Activated CD8-positive, alpha-beta T cell treated with anti-CD3 and anti-CD28 coated beads for 36 hours (primary cell): ENCODE measurements around the gene IL20RB. TPM values are rescaled to one million over a fixed set of nuclear protein-coding genes. Genes with fewer than 3 reads are reported as not detected.
"Not testable (repeated sequence)": the region's sequence is repeated elsewhere in the genome, so short reads cannot be mapped to it uniquely, and the experiment has no call there.

Experiments used
- ATAC-seq: fragments of 200-7000 bp; cut with Tn5 transposase; one replicate; pipeline ENCODE4 v1.10.0; 2021; ENCODE audit warnings: mild to moderate bottlenecking, moderate library complexity
- CTCF ChIA-PET: fragments of 350-600 bp; sonication (Branson Sonifier 250); formaldehyde crosslinking; loops from one replicate; lab custom pipeline; 2021; ENCODE audit warnings: antibody characterized with exemption; lab: Charles Lee
- POLR2A ChIA-PET: fragments of 350-600 bp; sonication (Branson Sonifier 250); formaldehyde crosslinking; loops from one replicate; lab custom pipeline; 2021; ENCODE audit warnings: antibody characterized with exemption; lab: Charles Lee
- DNase-seq: peaks from one replicate; pipeline ENCODE4 v3.0.0-alpha.2; 2020
- H3K27ac Mint-ChIP-seq: one replicate; pipeline ENCODE4 v1.8.0; 2021; ENCODE audit warnings: mild to moderate bottlenecking, mixed read lengths
- H3K27me3 Mint-ChIP-seq: one replicate; pipeline ENCODE4 v1.8.0; 2021; ENCODE audit warnings: mixed read lengths
- H3K36me3 Mint-ChIP-seq: one replicate; pipeline ENCODE4 v1.8.0; 2021; ENCODE audit warnings: low read depth, mixed read lengths
- H3K4me1 Mint-ChIP-seq: one replicate; pipeline ENCODE4 v1.8.0; 2021; ENCODE audit warnings: low read depth, mixed read lengths
- H3K4me3 Mint-ChIP-seq: one replicate; pipeline ENCODE4 v1.8.0; 2021; ENCODE audit warnings: mild to moderate bottlenecking, moderate library complexity, mixed read lengths
- H3K9me3 Mint-ChIP-seq: one replicate; pipeline ENCODE4 v1.8.0; 2021; ENCODE audit warnings: mixed read lengths
- CTCF ChIP-seq: fragments of 200-600 bp; IDR thresholded peaks from one replicate; pipeline ENCODE4 v1.8.0; 2022; ENCODE audit warnings: antibody characterized with exemption, mild to moderate bottlenecking
- intact Hi-C: fragments of 100-400 bp; cut with micrococcal nuclease; formaldehyde crosslinking; loops from one replicate; pipeline ENCODE4 v1.10.0; 2022
- total RNA-seq, 2 experiments: library from RNA; stranded (reverse); gene quantifications; one replicate each; pipeline ENCODE4 v1.2.3, GENCODE V29; 2021

IL20RB gene
- total RNA-seq, 2 experiments from 2014 or later, result 1.0 to 1.2 TPM

- Mint-ChIP-seq H3K36me3 (peaks cover 3% of the 10 kb centered on the region), H3K9me3 (no peaks in the 10 kb centered on the region), H3K27me3 (no peaks in the 10 kb centered on the region), H3K27ac (no peak overlapping the region), H3K4me1 (peaks cover 10% of the 10 kb centered on the region), H3K4me3 (no peak overlapping the region)
- ChIA-PET CTCF (no interaction called here), POLR2A (interaction anchor here (0.6 to 1.3 kb wide), 2 partner anchors 204 to 657 kb away, joined by 3 to 4 read pairs; no protein-coding TSS in a partner anchor)
- ATAC-seq (no peak), DNase-seq (no peak)
- intact Hi-C loops, result no loop called here
- no peak for TF ChIP-seq CTCF
These were observed 812 bp upstream of the IL20RB start for GRCh38 chr3:136956971-136957370.

GRCh38 chr3:136958939-136959338 is 1.2 kb downstream of the IL20RB start:
- peaks cover 10% of the 10 kb centered on the region for H3K4me1 Mint-ChIP-seq
- ATAC-seq (no peak), DNase-seq (no peak)
- H3K27ac Mint-ChIP-seq, result no peak overlapping the region
- no peak overlapping the region for H3K4me3 Mint-ChIP-seq
- ChIA-PET CTCF (interaction anchor here (1.1 to 1.2 kb wide), 2 partner anchors 17 to 55 kb away, joined by 3 read pairs; no protein-coding TSS in a partner anchor), POLR2A (interaction anchor here (1.5 kb wide), 2 partner anchors 16 to 97 kb away, joined by 3 to 4 read pairs; partner anchors contain the start of gene NCK1)
- no peaks in the 10 kb centered on the region for H3K27me3 Mint-ChIP-seq
- intact Hi-C loops, result no loop called here
- no peaks in the 10 kb centered on the region for H3K9me3 Mint-ChIP-seq
- H3K36me3 Mint-ChIP-seq, result peaks cover 3% of the 10 kb centered on the region
- TF ChIP-seq CTCF, result no peak

- DNase-seq (no peak), ATAC-seq (no peak)
- no peaks in the 10 kb centered on the region for H3K9me3 Mint-ChIP-seq
- no peaks in the 10 kb centered on the region for H3K27me3 Mint-ChIP-seq
- peaks cover 10% of the 10 kb centered on the region for H3K4me1 Mint-ChIP-seq
- intact Hi-C loops, result no loop called here
- H3K27ac Mint-ChIP-seq, result no peak overlapping the region
- H3K4me3 Mint-ChIP-seq, result no peak overlapping the region
- peaks cover 3% of the 10 kb centered on the region for H3K36me3 Mint-ChIP-seq
- ChIA-PET POLR2A (no interaction called here), CTCF (interaction anchor here (1.1 kb wide), 1 partner anchor 18 kb away, joined by 3 read pairs; no protein-coding TSS in a partner anchor)
- no peak for TF ChIP-seq CTCF
These were observed 1.8 kb downstream of the IL20RB start for GRCh38 chr3:136959599-136959998.

- Mint-ChIP-seq H3K27ac (no peak overlapping the region), H3K4me3 (no peak overlapping the region), H3K36me3 (peaks cover 3% of the 10 kb centered on the region), H3K4me1 (no peaks in the 10 kb centered on the region), H3K27me3 (no peaks in the 10 kb centered on the region), H3K9me3 (no peaks in the 10 kb centered on the region)
- ChIA-PET CTCF (interaction anchor here (1.3 kb wide), 1 partner anchor 10 kb away, joined by 4 read pairs; no protein-coding TSS in a partner anchor), POLR2A (interaction anchor here (0.6 kb wide), 1 partner anchor 99 kb away, joined by 4 read pairs; the partner anchor contains the start of gene NCK1)
- intact Hi-C loops, result no loop called here
- ATAC-seq (no peak), DNase-seq (no peak)
- TF ChIP-seq CTCF, result no peak
These were observed 3.4 kb downstream of the IL20RB start for GRCh38 chr3:136960838-136961836.

- no peaks in the 10 kb centered on the region for H3K4me1 Mint-ChIP-seq
- no peak for TF ChIP-seq CTCF
- CTCF ChIA-PET, result no interaction called here
- no peak for ATAC-seq
- H3K9me3 Mint-ChIP-seq, result no peaks in the 10 kb centered on the region
- no peak overlapping the region for H3K27ac Mint-ChIP-seq
- H3K4me3 Mint-ChIP-seq, result no peak overlapping the region
- no peaks in the 10 kb centered on the region for H3K27me3 Mint-ChIP-seq
- POLR2A ChIA-PET, result interaction anchor here (0.7 kb wide), 1 partner anchor 759 kb away, joined by 7 read pairs; no protein-coding TSS in a partner anchor
- H3K36me3 Mint-ChIP-seq, result peaks cover 3% of the 10 kb centered on the region
- intact Hi-C loops, result no loop called here
- no peak for DNase-seq
These were observed 5.1 kb downstream of the IL20RB start for GRCh38 chr3:136962927-136963326.

- H3K36me3 Mint-ChIP-seq, H3K4me1 Mint-ChIP-seq, DNase-seq, intact Hi-C loops, H3K27ac Mint-ChIP-seq, ATAC-seq, H3K4me3 Mint-ChIP-seq, CTCF ChIA-PET, H3K27me3 Mint-ChIP-seq: not testable (repeated sequence)
- POLR2A ChIA-PET, result interaction anchor here (0.6 kb wide), 1 partner anchor 155 kb away, joined by 3 read pairs; no protein-coding TSS in a partner anchor
- H3K9me3 Mint-ChIP-seq, result peaks cover 11% of the 10 kb centered on the region
These were observed 11.8 kb downstream of the IL20RB start for GRCh38 chr3:136969539-136969938.
